A673 (cell line): Measurements from ENCODE around the gene ACE. TPM values are rescaled to one million over a fixed set of nuclear protein-coding genes. Genes with fewer than 3 reads are reported as not detected.

Source experiments
- BruUV-seq: library from RNA; stranded (reverse); fragments of 400-500 nt; replicated peaks from 2 replicates; lab custom pipeline; 2021; lab: Mats Ljungman, UMichigan
- CTCF ChIA-PET: fragments of 300-600 bp; sonication (Branson Sonifier 250); formaldehyde crosslinking; loops from one replicate; lab custom pipeline; 2022; ENCODE audit warnings: antibody characterized with exemption; lab: Charles Lee
- POLR2A ChIA-PET: fragments of 300-600 bp; sonication (Branson Sonifier 250); formaldehyde crosslinking; loops from one replicate; lab custom pipeline; 2022; ENCODE audit warnings: antibody characterized with exemption; ENCODE audit not compliant: low non-redundant PET; lab: Charles Lee
- DNase-seq: peaks from one replicate; pipeline ENCODE4 v3.0.0-alpha.2; 2015; ENCODE audit warnings: low spot score
- H3K27ac ChIP-seq: fragments of 200-600 bp; sonication (generic); 2 replicates; pipeline ENCODE4 v1.5.1; 2016; ENCODE audit warnings: mixed run types, low read depth, mild to moderate bottlenecking, mixed read lengths, antibody characterized with exemption, low read length; ENCODE audit not compliant: poor library complexity, severe bottlenecking
- H3K27me3 ChIP-seq: fragments of 200-600 bp; sonication (generic); replicated peaks from 2 replicates; pipeline ENCODE4 v1.6.1; 2017; ENCODE audit warnings: mixed run types, low read depth, mild to moderate bottlenecking, mixed read lengths, antibody characterized with exemption, low read length; ENCODE audit not compliant: insufficient read depth, poor library complexity
- H3K36me3 ChIP-seq: fragments of 200-600 bp; sonication (generic); 2 replicates; pipeline ENCODE4 v1.6.1; 2016; ENCODE audit warnings: mixed run types, mild to moderate bottlenecking, mixed read lengths, antibody characterized with exemption, low read length; ENCODE audit not compliant: insufficient read depth, poor library complexity, severe bottlenecking
- H3K4me1 ChIP-seq: fragments of 200-600 bp; sonication (generic); 2 replicates; pipeline ENCODE4 v1.6.1; 2017; ENCODE audit warnings: mixed run types, mild to moderate bottlenecking, mixed read lengths, antibody characterized with exemption, low read length; ENCODE audit not compliant: insufficient read depth, poor library complexity, severe bottlenecking
- H3K4me3 ChIP-seq: fragments of 200-600 bp; sonication (generic); 2 replicates; pipeline ENCODE4 v1.5.1; 2016; ENCODE audit warnings: low read depth, mixed run types, mild to moderate bottlenecking, mixed read lengths, low read length; ENCODE audit not compliant: poor library complexity, severe bottlenecking
- H3K9me3 ChIP-seq: fragments of 200-600 bp; sonication (generic); 2 replicates; pipeline ENCODE4 v1.6.1; 2016; ENCODE audit warnings: mixed run types, low read depth, mild to moderate bottlenecking, mixed read lengths, antibody characterized with exemption, low read length; ENCODE audit not compliant: poor library complexity, severe bottlenecking
- CTCF ChIP-seq: fragments of 300-800, 200-600 bp; sonication (generic); conservative IDR thresholded peaks from 2 replicates; pipeline ENCODE4 v1.5.1; 2017; ENCODE audit warnings: low read depth, mild to moderate bottlenecking, antibody characterized with exemption, low read length, moderate library complexity, mixed read lengths
- EZH2 ChIP-seq: fragments of 200-600 bp; sonication (generic); IDR thresholded peaks from 2 replicates; pipeline ENCODE4 v1.6.1; 2017; ENCODE audit warnings: borderline replicate concordance, low read depth, mild to moderate bottlenecking, mixed read lengths, antibody characterized with exemption, low read length; ENCODE audit not compliant: poor library complexity, severe bottlenecking
- intact Hi-C: fragments of 100-400 bp; cut with micrococcal nuclease; formaldehyde crosslinking; loops from one replicate; pipeline ENCODE4 v1.10.0; 2022; ENCODE audit not compliant: unreplicated experiment
- total RNA-seq: library from RNA; stranded (reverse); gene quantifications from 2 replicates; pipeline ENCODE4 v1.2.3, GENCODE V29; 2021

Gene ACE
- total RNA-seq, 1 experiment from 2014 or later, result 2.1 TPM

- Histone ChIP-seq H3K9me3 (no peaks in the 10 kb centered on the region), H3K4me3 (no peak overlapping the region), H3K27me3 (peaks cover 3% of the 10 kb centered on the region), H3K27ac (no peak overlapping the region), H3K36me3 (no peaks in the 10 kb centered on the region), H3K4me1 (no peaks in the 10 kb centered on the region)
- ChIA-PET POLR2A (interaction anchor here (0.6 kb wide), 1 partner anchor 23 kb away, joined by 4 read pairs; no protein-coding TSS in a partner anchor), CTCF (no interaction called here)
- no peak for DNase-seq
- intact Hi-C loops, result no loop called here
- BruUV-seq, result no TSS peak
- TF ChIP-seq EZH2 (no peak), CTCF (no peak)
These were observed 43.4 kb downstream of the ACE start for GRCh38 chr17:63519972-63520882.

- intact Hi-C loops, result no loop called here
- H3K36me3 ChIP-seq, result no peaks in the 10 kb centered on the region
- no peaks in the 10 kb centered on the region for H3K27me3 ChIP-seq
- ChIA-PET POLR2A (no interaction called here), CTCF (interaction anchor here (0.6 kb wide), 1 partner anchor 80 kb away, joined by 5 read pairs; no protein-coding TSS in a partner anchor)
- no peaks in the 10 kb centered on the region for H3K9me3 ChIP-seq
- no peak for DNase-seq
- no peaks in the 10 kb centered on the region for H3K4me1 ChIP-seq
- BruUV-seq, result no TSS peak
- no peak within 1 kb of the TSS for H3K27ac ChIP-seq
- no peak within 1 kb of the TSS for H3K4me3 ChIP-seq
- TF ChIP-seq CTCF (no peak), EZH2 (no peak)
These were observed 46.5 kb downstream of the ACE start, which contains the start of gene KCNH6 for GRCh38 chr17:63523253-63523855. Gene KCNH6, plus strand, starts transcription at chr17:63523358. Its CDS starts 56 bp downstream, at chr17:63523414.

GRCh38 chr17:63524051-63524450, 47.2 kb downstream of the ACE start:
- BruUV-seq, result no TSS peak
- DNase-seq, result no peak
- no peak overlapping the region for H3K4me3 ChIP-seq
- ChIA-PET POLR2A (no interaction called here), CTCF (no interaction called here)
- TF ChIP-seq CTCF (no peak), EZH2 (no peak)
- no peaks in the 10 kb centered on the region for H3K36me3 ChIP-seq
- intact Hi-C loops, result no loop called here
- H3K4me1 ChIP-seq, result no peaks in the 10 kb centered on the region
- H3K27ac ChIP-seq, result no peak overlapping the region
- H3K27me3 ChIP-seq, result no peaks in the 10 kb centered on the region
- no peaks in the 10 kb centered on the region for H3K9me3 ChIP-seq
